IMR-90 (cell line): ENCODE results near the gene AMBN. TPM values are rescaled to one million over a fixed set of nuclear protein-coding genes. Genes with fewer than 3 reads are reported as not detected.

ENCODE experiments used
- ATAC-seq: fragments of 200-7000 bp; cut with Tn5 transposase; 2 replicates; pipeline ENCODE4 v1.9.1; 2020; ENCODE audit warnings: low read depth, mild to moderate bottlenecking, moderate library complexity
- BruUV-seq: library from RNA; stranded (reverse); fragments of 400-500 nt; replicated peaks from 2 replicates; lab custom pipeline; 2021; lab: Mats Ljungman, UMichigan
- CTCF ChIA-PET: fragments of 300-600 bp; formaldehyde crosslinking; extraction: SDS; loops from one replicate; lab custom pipeline; 2021; ENCODE audit warnings: antibody characterized with exemption; lab: Yijun Ruan, JAX
- POLR2A ChIA-PET: fragments of 300-600 bp; sonication (Branson Sonifier 250); formaldehyde crosslinking; loops from one replicate; lab custom pipeline; 2022; ENCODE audit warnings: antibody characterized with exemption; ENCODE audit not compliant: unreplicated experiment; lab: Charles Lee
- DNase-seq: peaks from one replicate; pipeline ENCODE4 v3.0.0; 2013
- H2AFZ ChIP-seq: replicated peaks from 2 replicates; pipeline ENCODE3; 2013; ENCODE audit warnings: low read length, mild to moderate bottlenecking; ENCODE audit not compliant: poor library complexity
- H2AK5ac ChIP-seq: 2 replicates; pipeline ENCODE4 v1.6.1; 2013; ENCODE audit warnings: low read depth, low read length, inconsistent platforms
- H2AK9ac ChIP-seq: replicated peaks from 2 replicates; pipeline ENCODE3; 2013; ENCODE audit warnings: mild to moderate bottlenecking, low read depth, low read length, moderate library complexity; ENCODE audit not compliant: poor library complexity
- H2BK120ac ChIP-seq: 2 replicates; pipeline ENCODE4 v1.6.1; 2013; ENCODE audit warnings: low read depth, low read length, inconsistent platforms
- H2BK15ac ChIP-seq: 3 replicates; pipeline ENCODE4 v1.6.1; 2013; ENCODE audit warnings: low read depth, low read length, inconsistent platforms
- H2BK20ac ChIP-seq: 2 replicates; pipeline ENCODE4 v1.6.1; 2013; ENCODE audit warnings: low read depth, mild to moderate bottlenecking, inconsistent platforms, low read length, moderate library complexity
- H2BK5ac ChIP-seq: 2 replicates; pipeline ENCODE4 v1.6.1; 2013; ENCODE audit warnings: mild to moderate bottlenecking, low read depth, low read length, inconsistent platforms; ENCODE audit not compliant: poor library complexity, severe bottlenecking
- H3K14ac ChIP-seq: replicated peaks from 2 replicates; pipeline ENCODE4 v1.6.1; 2013; ENCODE audit warnings: low read depth, low read length, inconsistent platforms
- H3K18ac ChIP-seq: 2 replicates; pipeline ENCODE4 v1.6.1; 2013; ENCODE audit warnings: low read depth, low read length, control low read depth
- H3K23ac ChIP-seq: 2 replicates; pipeline ENCODE4 v1.6.1; 2013; ENCODE audit warnings: low read depth, low read length, inconsistent platforms
- H3K27ac ChIP-seq: 2 replicates; pipeline ENCODE4 v1.5.1; 2013; ENCODE audit warnings: mild to moderate bottlenecking, control low read depth, low read length; ENCODE audit not compliant: insufficient read depth
- H3K27me3 ChIP-seq: 2 replicates; pipeline ENCODE4 v1.6.1; 2013; ENCODE audit warnings: low read length; ENCODE audit not compliant: control insufficient read depth, insufficient read depth
- H3K36me3 ChIP-seq: 2 replicates; pipeline ENCODE4 v1.6.1; 2013; ENCODE audit warnings: low read length, mixed read lengths; ENCODE audit not compliant: control insufficient read depth, insufficient read depth
- H3K4ac ChIP-seq: 2 replicates; pipeline ENCODE4 v1.6.1; 2013; ENCODE audit warnings: low read depth, low read length, inconsistent platforms
- H3K4me1 ChIP-seq: 2 replicates; pipeline ENCODE4 v1.6.1; 2013; ENCODE audit warnings: low read length, mixed read lengths; ENCODE audit not compliant: control insufficient read depth, insufficient read depth
- H3K4me2 ChIP-seq: 2 replicates; pipeline ENCODE4 v1.6.1; 2013; ENCODE audit warnings: low read depth, mild to moderate bottlenecking, control low read depth, low read length, moderate library complexity
- H3K4me3 ChIP-seq: 2 replicates; pipeline ENCODE4 v1.5.1; 2013; ENCODE audit warnings: low read depth, mild to moderate bottlenecking, control low read depth, low read length, moderate library complexity; ENCODE audit not compliant: insufficient read depth
- H3K56ac ChIP-seq: 2 replicates; pipeline ENCODE4 v1.6.1; 2013; ENCODE audit warnings: low read length, inconsistent platforms; ENCODE audit not compliant: insufficient read depth; ENCODE audit errors: extremely low read depth
- H3K79me1 ChIP-seq, 2 experiments: 2 replicates each; pipeline ENCODE4 v1.6.1; 2013; ENCODE audit warnings: low read length in 2 of 2, inconsistent platforms in 1 of 2, low read depth in 1 of 2
- H3K9ac ChIP-seq: 2 replicates; pipeline ENCODE4 v1.6.1; 2013; ENCODE audit warnings: low read depth, low read length, control low read depth
- H3K9me1 ChIP-seq: 2 replicates; pipeline ENCODE4 v1.6.1; 2013; ENCODE audit warnings: low read length, inconsistent platforms; ENCODE audit not compliant: insufficient read depth
- H3K9me3 ChIP-seq: 2 replicates; pipeline ENCODE4 v1.6.1; 2013; ENCODE audit warnings: low read length; ENCODE audit not compliant: control insufficient read depth, insufficient read depth
- H4K20me1 ChIP-seq: 2 replicates; pipeline ENCODE4 v1.6.1; 2013; ENCODE audit warnings: low read length, inconsistent platforms; ENCODE audit not compliant: insufficient read depth
- H4K5ac ChIP-seq: 2 replicates; pipeline ENCODE4 v1.6.1; 2013; ENCODE audit warnings: mild to moderate bottlenecking, low read depth, low read length, control low read depth
- H4K8ac ChIP-seq, 2 experiments: 2 replicates each; pipeline ENCODE4 v1.6.1; 2013; ENCODE audit warnings: low read depth in 2 of 2, low read length in 2 of 2, control low read depth in 1 of 2, inconsistent platforms in 1 of 2
- H4K91ac ChIP-seq: 2 replicates; pipeline ENCODE4 v1.6.1; 2013; ENCODE audit warnings: low read depth, low read length, inconsistent platforms; ENCODE audit not compliant: insufficient read depth
- BHLHE40 ChIP-seq: fragments of 150-350 bp; IDR thresholded peaks from 2 replicates; pipeline ENCODE4 v1.6.1; 2016; ENCODE audit warnings: mild to moderate bottlenecking, low read depth, low read length
- CHD1 ChIP-seq: IDR thresholded peaks from 2 replicates; pipeline ENCODE4 v1.6.1; 2012; ENCODE audit warnings: low read depth, low read length, improper control_type of control experiment
- MAFK ChIP-seq: IDR thresholded peaks from 2 replicates; pipeline ENCODE4 v1.6.1; 2012; ENCODE audit warnings: low read depth, low read length, improper control_type of control experiment
- POLR2A ChIP-seq: IDR thresholded peaks from 2 replicates; pipeline ENCODE4 v1.6.1; 2012; ENCODE audit warnings: mild to moderate bottlenecking, low read depth, low read length
- RFX5 ChIP-seq: IDR thresholded peaks from 2 replicates; pipeline ENCODE4 v1.8.0; 2012; ENCODE audit warnings: low read depth, mild to moderate bottlenecking, low read length, moderate library complexity
- WGBS, 2 experiments: methylation state at CpG; one replicate each; pipeline versions ENCODE4 v1.1.5 to v1.1.7; 2013; ENCODE audit warnings: missing lambda C conversion rate in 2 of 2; ENCODE audit not compliant: insufficient read length in 1 of 2; ENCODE audit errors: extremely low coverage in 2 of 2; 5-methylcytosine and 5-hydroxymethylcytosine counted together
- dilution Hi-C: fragments of 300-500 bp; cut with HindIII; formaldehyde crosslinking; loops from one replicate; pipeline ENCODE4 v1.14.3; 2018; ENCODE audit warnings: low sequenced_read_pairs; ENCODE audit not compliant: unreplicated experiment
- in situ Hi-C: fragments of 300-500 bp; cut with MboI; formaldehyde crosslinking; loops from 3 replicates; pipeline ENCODE4 v1.14.3; 2019; ENCODE audit warnings: low sequenced_read_pairs, inconsistent platforms, mixed read lengths
- intact Hi-C: fragments of 100-400 bp; cut with micrococcal nuclease; formaldehyde crosslinking; loops from 2 replicates; pipeline ENCODE4 v1.10.0; 2022
- polyA plus RNA-seq, 3 experiments: library from polyadenylated mRNA; depleted of rRNA; stranded (reverse); fragments of >200 nt; gene quantifications; 2 replicates each; pipeline ENCODE4 v1.2.3, GENCODE V29; 2012; ENCODE audit warnings: low replicate concordance in 1 of 3
- total RNA-seq: library from RNA; depleted of rRNA; stranded (reverse); fragments of >200 nt; gene quantifications from 2 replicates; pipeline ENCODE4 v1.2.3, GENCODE V29; 2012

AMBN gene
- total and polyA plus RNA-seq, 2 of the 4 experiments (the other 2 are of a cell fraction) = not detected

- H4K20me1 ChIP-seq = no peaks in the 10 kb centered on the region
- no peaks in the 10 kb centered on the region for H3K27me3 ChIP-seq
- no peaks in the 10 kb centered on the region for H3K9me3 ChIP-seq
- no peak overlapping the region for H2BK15ac ChIP-seq
- dilution Hi-C loops = no loop called here
- no peaks in the 10 kb centered on the region for H3K79me1 ChIP-seq
- TF ChIP-seq CHD1 = no peak
- no peak for TF ChIP-seq POLR2A
- TF ChIP-seq MAFK = no peak
- no peak for TF ChIP-seq BHLHE40
- TF ChIP-seq RFX5 = no peak
- no peak overlapping the region for H4K8ac ChIP-seq
- no peak overlapping the region for H2AK9ac ChIP-seq
- H2BK120ac ChIP-seq = no peak overlapping the region
- DNase-seq (peak; percentile 3), ATAC-seq (no peak; the same call in 1 of the 2 replicates)
- no CpG with 5 or more reads among the region's 1 CpG for WGBS, 2 experiments
- H3K9ac ChIP-seq = no peak overlapping the region
- POLR2A ChIA-PET = no interaction called here
- H3K56ac ChIP-seq = no peak overlapping the region
- CTCF ChIA-PET = no interaction called here
- in situ Hi-C loops = no loop called here
- BruUV-seq = no TSS peak
- no peak overlapping the region for H2BK20ac ChIP-seq
- H3K9me1 ChIP-seq = no peaks in the 10 kb centered on the region
- intact Hi-C loops = loop anchor here (5.0 kb wide), 1 partner anchor 660 kb away; no protein-coding TSS in a partner anchor
- H3K4ac ChIP-seq = no peak overlapping the region
- no peak overlapping the region for H2BK5ac ChIP-seq
- H2AFZ ChIP-seq = no peak overlapping the region
- no peak overlapping the region for H4K5ac ChIP-seq
- no peak overlapping the region for H2AK5ac ChIP-seq
- H3K36me3 ChIP-seq = no peaks in the 10 kb centered on the region
- H3K23ac ChIP-seq = no peak overlapping the region
- H4K91ac ChIP-seq = no peak overlapping the region
- no peak overlapping the region for H3K18ac ChIP-seq
- H3K4me3 ChIP-seq = no peak overlapping the region
- H3K27ac ChIP-seq = no peak overlapping the region
- no peaks in the 10 kb centered on the region for H3K4me1 ChIP-seq
- H3K14ac ChIP-seq = no peak overlapping the region
- no peak overlapping the region for H3K4me2 ChIP-seq
Observed at GRCh38 chr4:70556856-70557255, 35.2 kb upstream of the AMBN start.
